Dendritic cell treated with granulocyte-macrophage colony-stimulating factor and Interleukin-4, amounts not matched to agents 40 ng/mL and 50 ng/mL, for 4 days (primary cell): ENCODE measurements around the gene RNF19B.
"Not testable (repeated sequence)": the region's sequence is repeated elsewhere in the genome, so short reads cannot be mapped to it uniquely, and the experiment has no call there.

Source experiments
- H3K27ac Mint-ChIP-seq: one replicate; pipeline ENCODE4 v1.8.0; 2022; ENCODE audit warnings: mild to moderate bottlenecking, mixed read lengths
- H3K27me3 Mint-ChIP-seq: one replicate; pipeline ENCODE4 v1.8.0; 2022; ENCODE audit warnings: mild to moderate bottlenecking, mixed read lengths
- H3K36me3 Mint-ChIP-seq: one replicate; pipeline ENCODE4 v1.8.0; 2022; ENCODE audit warnings: low read depth, mixed read lengths
- H3K4me1 Mint-ChIP-seq: one replicate; pipeline ENCODE4 v1.8.0; 2022; ENCODE audit warnings: low read depth, mixed read lengths
- H3K4me3 Mint-ChIP-seq: one replicate; pipeline ENCODE4 v1.8.0; 2022; ENCODE audit warnings: mild to moderate bottlenecking, moderate library complexity, mixed read lengths
- H3K9me3 Mint-ChIP-seq: one replicate; pipeline ENCODE4 v1.8.0; 2022; ENCODE audit warnings: mixed read lengths
- intact Hi-C: fragments of 100-400 bp; cut with micrococcal nuclease; formaldehyde crosslinking; loops from one replicate; pipeline ENCODE4 v1.15.0; 2022

Gene RNF19B

DNA sequence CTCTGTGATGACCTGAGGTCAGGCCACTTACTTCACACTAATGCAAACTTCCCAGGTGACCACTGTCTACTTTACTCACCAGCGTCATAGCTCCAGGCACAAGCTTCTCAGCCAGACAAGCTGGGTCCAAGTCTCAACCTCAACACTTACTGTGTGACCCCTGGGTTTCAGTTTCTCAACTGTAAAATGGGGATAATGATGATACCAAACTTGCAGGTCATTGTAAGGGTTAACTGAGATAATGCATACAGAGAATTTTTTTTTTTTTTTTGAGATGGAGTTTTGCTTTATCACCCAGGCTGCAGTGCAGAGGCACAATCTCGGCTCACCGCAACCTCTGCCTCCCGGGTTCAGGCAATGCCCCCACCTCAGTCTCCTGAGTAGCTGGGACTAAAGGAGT is 37.4 kb upstream of the RNF19B start:
- H3K4me1 Mint-ChIP-seq, result peaks cover 79% of the 10 kb centered on the region
- H3K4me3 Mint-ChIP-seq, result no peak overlapping the region
- no peaks in the 10 kb centered on the region for H3K9me3 Mint-ChIP-seq
- no peaks in the 10 kb centered on the region for H3K27me3 Mint-ChIP-seq
- H3K36me3 Mint-ChIP-seq, result peaks cover 58% of the 10 kb centered on the region
- no peak overlapping the region for H3K27ac Mint-ChIP-seq
- intact Hi-C loops, result loop anchor here (10.0 kb wide), 1 partner anchor 53 kb away; no protein-coding TSS in a partner anchor

- H3K36me3 Mint-ChIP-seq, result peaks cover 52% of the 10 kb centered on the region
- peaks cover 79% of the 10 kb centered on the region for H3K4me1 Mint-ChIP-seq
- no peaks in the 10 kb centered on the region for H3K9me3 Mint-ChIP-seq
- H3K27me3 Mint-ChIP-seq, result no peaks in the 10 kb centered on the region
- intact Hi-C loops, result loop anchor here (10.0 kb wide), 1 partner anchor 54 kb away; no protein-coding TSS in a partner anchor
- H3K27ac Mint-ChIP-seq, result no peak overlapping the region
- H3K4me3 Mint-ChIP-seq, result no peak overlapping the region
Observed at GRCh38 chr1:33001282-33001681, 36.7 kb upstream of the RNF19B start.

- Mint-ChIP-seq H3K4me3 (no peak overlapping the region), H3K36me3 (peaks cover 48% of the 10 kb centered on the region), H3K27me3 (no peaks in the 10 kb centered on the region), H3K9me3 (no peaks in the 10 kb centered on the region), H3K27ac (peak overlapping the region; percentile 0), H3K4me1 (peaks cover 78% of the 10 kb centered on the region)
- intact Hi-C loops, result loop anchor here (10.0 kb wide), 1 partner anchor 54 kb away; no protein-coding TSS in a partner anchor
Observed at GRCh38 chr1:33000427-33001026, 35.9 kb upstream of the RNF19B start.

DNA sequence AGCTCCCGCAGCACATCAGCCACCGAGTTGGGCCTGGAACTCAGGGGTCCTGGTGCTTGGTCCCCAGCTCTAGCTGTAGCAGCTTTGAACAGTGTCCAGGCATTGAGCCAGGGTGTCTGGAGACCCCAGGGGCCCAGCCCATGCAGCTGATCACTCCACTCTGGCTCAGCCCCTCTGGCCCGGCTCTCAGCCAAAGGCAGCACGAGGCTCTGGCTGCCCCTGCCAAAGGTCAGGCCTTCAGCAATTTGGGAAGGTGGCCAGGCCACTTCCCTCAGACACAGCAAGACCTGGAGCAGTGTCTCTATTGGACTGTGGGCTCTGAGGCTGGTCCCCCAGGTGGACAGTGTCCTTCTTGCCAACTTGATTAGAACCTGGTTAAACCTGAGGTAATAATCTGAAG is 34.4 kb upstream of the RNF19B start:
- no peaks in the 10 kb centered on the region for H3K9me3 Mint-ChIP-seq
- intact Hi-C loops, result no loop called here
- peak overlapping the region; percentile 76 for H3K27ac Mint-ChIP-seq
- peaks cover 80% of the 10 kb centered on the region for H3K4me1 Mint-ChIP-seq
- no peak overlapping the region for H3K4me3 Mint-ChIP-seq
- H3K27me3 Mint-ChIP-seq, result no peaks in the 10 kb centered on the region
- peaks cover 38% of the 10 kb centered on the region for H3K36me3 Mint-ChIP-seq

GRCh38 chr1:32998064-32998463 is 33.5 kb upstream of the RNF19B start:
- no peaks in the 10 kb centered on the region for H3K27me3 Mint-ChIP-seq
- no peaks in the 10 kb centered on the region for H3K9me3 Mint-ChIP-seq
- peak overlapping the region; percentile 28 for H3K4me3 Mint-ChIP-seq
- H3K27ac Mint-ChIP-seq, result peak overlapping the region; percentile 76
- intact Hi-C loops, result no loop called here
- H3K4me1 Mint-ChIP-seq, result peaks cover 89% of the 10 kb centered on the region
- peaks cover 36% of the 10 kb centered on the region for H3K36me3 Mint-ChIP-seq

DNA sequence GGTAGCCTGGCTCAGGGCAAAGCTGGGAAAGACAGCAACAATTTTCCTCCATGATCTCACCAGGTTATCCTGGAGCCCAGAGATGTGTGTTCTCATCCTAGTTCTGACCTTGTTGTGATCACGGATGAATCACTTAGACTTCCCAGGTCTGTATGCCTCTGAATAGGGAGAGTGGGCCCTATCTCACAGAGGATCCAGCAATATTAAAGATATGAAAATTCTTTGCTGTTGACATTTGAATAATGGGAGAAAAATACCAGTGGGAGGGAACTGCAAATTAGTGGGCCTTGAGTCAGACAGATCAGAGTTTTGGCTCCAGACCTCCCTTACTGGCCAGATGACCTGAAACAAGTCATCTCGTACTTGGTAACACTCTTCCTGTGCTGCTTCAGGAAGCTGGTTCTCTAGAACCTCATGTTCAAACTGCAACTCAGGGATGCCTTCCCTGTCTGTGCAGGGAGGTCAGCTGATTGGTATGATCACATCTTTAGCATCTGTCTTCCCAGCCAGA is 32.8 kb upstream of the RNF19B start:
- H3K4me1 Mint-ChIP-seq, result peaks cover 89% of the 10 kb centered on the region
- H3K9me3 Mint-ChIP-seq, result no peaks in the 10 kb centered on the region
- H3K4me3 Mint-ChIP-seq, result no peak overlapping the region

DNA sequence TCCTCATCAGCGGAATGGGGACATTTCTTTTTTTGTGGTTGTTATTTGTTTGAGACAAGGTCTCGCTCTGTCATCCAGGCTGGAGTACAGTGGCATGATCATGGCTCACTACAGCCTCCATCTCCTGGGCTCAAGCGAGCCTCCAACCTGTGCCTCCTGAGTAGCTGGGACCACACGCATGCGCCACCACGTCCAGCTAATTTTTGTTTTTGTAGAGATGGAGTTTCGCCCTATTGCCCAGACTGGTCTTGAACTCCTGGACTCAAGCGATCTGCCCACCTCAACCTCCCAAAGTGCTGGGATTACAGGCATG is 28.7 kb upstream of the RNF19B start:
- H3K4me1 Mint-ChIP-seq, result peaks cover 95% of the 10 kb centered on the region
- H3K9me3 Mint-ChIP-seq, H3K27me3 Mint-ChIP-seq: not testable (repeated sequence)
- peak overlapping the region; percentile 99 for H3K27ac Mint-ChIP-seq
- intact Hi-C loops, result loop anchor here (2.0 kb wide), 2 partner anchors 14 to 28 kb away; partner anchors contain the start of gene RNF19B
- H3K36me3 Mint-ChIP-seq, result peaks cover 12% of the 10 kb centered on the region
- peak overlapping the region; percentile 27 for H3K4me3 Mint-ChIP-seq

More for the DNA sequence above, 32.8 kb upstream of the RNF19B start:
- Mint-ChIP-seq H3K27ac (peak overlapping the region; percentile 76), H3K27me3 (no peaks in the 10 kb centered on the region), H3K36me3 (peaks cover 30% of the 10 kb centered on the region)
- intact Hi-C loops, result no loop called here

- intact Hi-C loops, result loop anchor here (1.0 to 2.0 kb wide), 3 partner anchors 12 to 28 kb away; partner anchors contain the start of gene RNF19B
- H3K36me3 Mint-ChIP-seq, result peaks cover 6% of the 10 kb centered on the region
- H3K9me3 Mint-ChIP-seq, result no peaks in the 10 kb centered on the region
- no peaks in the 10 kb centered on the region for H3K27me3 Mint-ChIP-seq
- peak overlapping the region; percentile 55 for H3K4me3 Mint-ChIP-seq
- peaks cover 95% of the 10 kb centered on the region for H3K4me1 Mint-ChIP-seq
- H3K27ac Mint-ChIP-seq, result peak overlapping the region; percentile 99
Observed at GRCh38 chr1:32992489-32993323, 28.1 kb upstream of the RNF19B start.

GRCh38 chr1:32991819-32992488 is 27.3 kb upstream of the RNF19B start:
- peaks cover 94% of the 10 kb centered on the region for H3K4me1 Mint-ChIP-seq
- H3K27ac Mint-ChIP-seq, result peak overlapping the region; percentile 99
- H3K36me3 Mint-ChIP-seq, result peaks cover 5% of the 10 kb centered on the region
- intact Hi-C loops, result loop anchor here (1.0 to 2.0 kb wide), 3 partner anchors 12 to 27 kb away; partner anchors contain the start of gene RNF19B
- H3K4me3 Mint-ChIP-seq, result peak overlapping the region; percentile 55
- H3K27me3 Mint-ChIP-seq, result no peaks in the 10 kb centered on the region
- no peaks in the 10 kb centered on the region for H3K9me3 Mint-ChIP-seq

DNA sequence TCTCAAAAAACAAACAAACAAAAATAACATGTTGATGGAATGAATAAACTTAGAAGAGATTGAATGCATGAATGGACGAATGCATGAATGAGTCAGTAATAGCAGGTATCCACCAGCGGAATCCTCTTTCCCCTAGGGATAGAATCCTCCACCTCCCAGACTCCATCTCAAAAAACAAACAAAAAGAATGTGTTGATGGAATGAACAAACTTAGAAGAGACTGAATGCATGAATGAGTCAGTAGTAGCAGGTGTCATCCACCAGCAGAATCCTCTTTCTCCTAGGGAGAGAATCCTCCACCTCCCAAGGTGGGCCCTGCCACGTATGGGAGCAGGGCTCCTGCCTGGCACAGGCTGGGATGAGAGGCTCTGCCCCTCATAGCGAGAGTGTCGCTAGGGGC is 26.8 kb upstream of the RNF19B start:
- Mint-ChIP-seq H3K4me1 (peaks cover 92% of the 10 kb centered on the region), H3K27ac (peak overlapping the region; percentile 99), H3K27me3 (no peaks in the 10 kb centered on the region), H3K36me3 (peaks cover 5% of the 10 kb centered on the region), H3K4me3 (peak overlapping the region; percentile 55), H3K9me3 (no peaks in the 10 kb centered on the region)
- intact Hi-C loops, result no loop called here

DNA sequence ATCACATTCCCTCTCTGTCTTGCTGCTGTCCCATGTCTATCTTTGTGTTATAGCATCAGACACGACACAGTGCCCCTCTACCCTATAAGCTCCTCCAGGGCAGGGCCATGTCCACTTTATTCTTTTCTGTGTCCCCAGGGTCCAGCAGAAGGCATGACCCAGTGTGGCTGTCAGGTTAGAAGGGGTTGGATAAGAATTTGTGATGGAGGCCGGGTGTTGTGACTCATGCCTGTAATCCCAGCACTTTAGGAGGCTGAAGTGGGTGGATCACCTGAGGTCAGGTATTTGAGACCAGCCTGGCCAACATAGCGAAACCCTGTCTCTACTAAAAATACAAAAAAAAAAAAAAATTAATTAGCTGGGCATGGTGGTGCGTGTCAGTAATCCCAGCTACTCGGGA is 26.3 kb upstream of the RNF19B start:
- H3K27ac Mint-ChIP-seq, result peak overlapping the region; percentile 99
- H3K36me3 Mint-ChIP-seq, result peaks cover 5% of the 10 kb centered on the region
- peaks cover 92% of the 10 kb centered on the region for H3K4me1 Mint-ChIP-seq
- no peaks in the 10 kb centered on the region for H3K9me3 Mint-ChIP-seq
- H3K27me3 Mint-ChIP-seq, result no peaks in the 10 kb centered on the region
- intact Hi-C loops, result no loop called here
- H3K4me3 Mint-ChIP-seq, result peak overlapping the region; percentile 44

DNA sequence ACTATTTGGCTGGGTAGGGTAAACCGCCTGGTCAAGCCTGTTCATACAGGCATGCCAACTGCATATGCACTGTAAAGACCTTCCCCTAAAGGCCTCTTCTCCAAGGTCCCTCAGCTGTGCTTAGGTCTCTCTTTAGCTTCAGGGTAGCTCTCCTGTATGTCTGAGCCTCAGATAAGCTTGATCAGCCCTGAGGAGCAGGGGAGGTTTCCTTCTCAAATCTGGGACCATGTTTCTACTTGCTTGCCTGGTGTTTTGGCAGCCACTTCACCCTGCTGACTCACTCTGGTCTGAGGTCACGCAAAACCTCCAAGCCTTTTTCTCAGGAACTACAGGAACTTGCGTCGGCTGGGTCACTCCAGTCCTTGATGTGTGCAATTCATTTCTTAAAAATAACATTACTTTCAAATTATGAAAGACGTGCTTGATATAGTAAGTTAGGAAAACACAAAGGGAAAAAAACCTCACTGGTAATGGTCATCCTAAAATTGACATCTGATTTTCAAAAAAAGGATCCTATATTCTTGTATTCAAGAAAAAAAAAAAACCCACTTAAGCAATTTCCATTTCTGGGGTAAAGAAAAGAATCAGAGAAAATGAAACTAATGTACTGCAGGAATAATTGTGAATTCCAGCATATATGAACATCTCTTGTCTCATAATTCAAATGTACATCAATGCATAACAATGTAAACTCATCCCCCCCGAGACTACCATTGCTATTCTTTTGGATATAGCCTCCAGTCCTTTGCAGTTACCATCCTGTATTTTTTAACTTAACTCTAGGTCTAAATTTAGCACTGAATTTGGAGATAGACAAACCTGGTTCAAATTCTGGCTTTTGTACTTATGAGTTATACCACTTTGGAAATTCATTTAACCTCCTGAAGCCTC is 24.8 kb upstream of the RNF19B start:
- Mint-ChIP-seq H3K4me1 (peaks cover 94% of the 10 kb centered on the region), H3K36me3 (peaks cover 5% of the 10 kb centered on the region), H3K27ac (peak overlapping the region; percentile 99), H3K4me3 (peak overlapping the region; percentile 68), H3K9me3 (no peaks in the 10 kb centered on the region), H3K27me3 (no peaks in the 10 kb centered on the region)
- intact Hi-C loops, result no loop called here

DNA sequence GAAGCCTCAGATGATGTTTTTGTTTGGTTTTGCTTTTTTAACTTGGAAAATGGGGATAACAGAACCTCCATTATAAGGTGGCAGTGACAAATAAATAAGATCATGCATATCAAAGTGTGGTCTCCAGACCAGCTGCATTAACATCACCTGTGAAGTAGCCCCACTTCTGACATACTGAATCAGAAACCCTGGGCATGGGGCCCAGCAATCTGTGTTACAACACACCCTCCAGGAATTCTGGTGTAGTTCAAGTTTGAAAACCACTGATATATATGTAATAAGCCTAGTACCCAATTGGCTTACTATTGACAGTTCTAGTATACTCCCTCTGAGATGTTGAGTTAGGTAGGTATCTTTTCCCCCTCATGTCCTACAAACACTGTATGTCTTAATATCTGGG is 24.1 kb upstream of the RNF19B start:
- Mint-ChIP-seq H3K9me3 (no peaks in the 10 kb centered on the region), H3K27ac (peak overlapping the region; percentile 99), H3K27me3 (no peaks in the 10 kb centered on the region), H3K4me3 (peak overlapping the region; percentile 68), H3K4me1 (peaks cover 94% of the 10 kb centered on the region), H3K36me3 (peaks cover 5% of the 10 kb centered on the region)
- intact Hi-C loops, result no loop called here
